Measurements from ENCODE around the gene NCBP2L.

- TF ChIP-seq CTCF (IDR thresholded peaks at IDR 0.05; ENCODE audit: insufficient read depth, low read length, poor library complexity, severe bottlenecking) (no peak), EZH2phosphoT487 (conservative IDR thresholded peaks at IDR 0.05; ENCODE audit: low read length) (no peak)
These were observed 47.8 kb upstream of the NCBP2L start for GRCh38 chrX:107729558-107730297.
